AG04450 (cell line): ENCODE measurements around the gene SLC9A2. TPM values are rescaled to one million over a fixed set of nuclear protein-coding genes. Genes with fewer than 3 reads are reported as not detected.

Experiments used
- CTCF ChIA-PET: fragments of 300-600, 350-600 bp; formaldehyde crosslinking; extraction: SDS; loops from one replicate; lab custom pipeline; 2022; ENCODE audit warnings: antibody characterized with exemption, inconsistent platforms; lab: Charles Lee
- POLR2A ChIA-PET: fragments of 350-600 bp; formaldehyde crosslinking; extraction: SDS; loops from one replicate; lab custom pipeline; 2021; ENCODE audit warnings: antibody characterized with exemption, inconsistent platforms; lab: Yijun Ruan, JAX
- DNase-seq: peaks from one replicate; pipeline ENCODE4 v3.0.0-alpha.2; 2011; ENCODE audit warnings: low read depth, low spot score
- H3K27ac ChIP-seq: one replicate; pipeline ENCODE4 v1.5.1; 2012; ENCODE audit warnings: low read depth, low read length, control low read depth
- H3K27me3 ChIP-seq: one replicate; pipeline ENCODE4 v1.6.0; 2012; ENCODE audit warnings: low read length; ENCODE audit not compliant: control insufficient read depth, insufficient read depth
- H3K4me3 ChIP-seq: 2 replicates; pipeline ENCODE4 v1.5.1; 2011; ENCODE audit warnings: mild to moderate bottlenecking, low read depth, low read length, control low read depth
- H3K9me3 ChIP-seq: 2 replicates; pipeline ENCODE4 v1.5.1; 2012; ENCODE audit warnings: low read length; ENCODE audit not compliant: control insufficient read depth, insufficient read depth
- polyA plus RNA-seq: library from polyadenylated mRNA; depleted of rRNA; stranded (reverse); fragments of >200 nt; gene quantifications from 2 replicates; pipeline ENCODE4 v1.2.3, GENCODE V29; 2011
- TF ChIP-seq, protein P1 (sequence below): IDR thresholded peaks from 2 replicates; pipeline ENCODE4 v1.5.1; 2011; ENCODE audit warnings: low read depth, low read length, control low read depth, inconsistent platforms

Gene SLC9A2
- polyA plus RNA-seq, 1 experiment, result not detected

DNA sequence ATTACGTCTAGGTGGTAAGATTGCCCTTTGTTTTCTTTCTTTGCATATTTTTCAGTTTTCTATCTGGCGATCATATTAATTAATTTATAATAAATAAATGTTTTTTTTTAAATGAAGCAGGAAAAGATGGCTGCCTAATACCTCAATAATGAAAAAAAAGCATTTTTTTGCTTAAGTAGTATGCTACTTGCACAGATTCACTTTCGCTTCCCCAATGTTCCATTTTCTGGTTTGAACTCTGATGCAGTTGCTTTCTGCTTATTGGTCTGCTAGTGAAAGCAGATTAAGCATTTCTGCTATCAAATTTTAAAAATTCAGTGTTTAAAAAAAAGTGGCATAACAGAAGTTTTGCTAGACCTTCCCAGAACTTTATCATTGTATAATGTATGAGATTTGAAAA, 130.6 kb downstream of the SLC9A2 start:
- ChIA-PET CTCF (interaction anchor here (4.1 to 6.7 kb wide), 2 partner anchors 8 to 56 kb away, joined by 58 to 189 read pairs; no protein-coding TSS in a partner anchor), POLR2A (no interaction called here)
- TF ChIP-seq, protein P1, sequence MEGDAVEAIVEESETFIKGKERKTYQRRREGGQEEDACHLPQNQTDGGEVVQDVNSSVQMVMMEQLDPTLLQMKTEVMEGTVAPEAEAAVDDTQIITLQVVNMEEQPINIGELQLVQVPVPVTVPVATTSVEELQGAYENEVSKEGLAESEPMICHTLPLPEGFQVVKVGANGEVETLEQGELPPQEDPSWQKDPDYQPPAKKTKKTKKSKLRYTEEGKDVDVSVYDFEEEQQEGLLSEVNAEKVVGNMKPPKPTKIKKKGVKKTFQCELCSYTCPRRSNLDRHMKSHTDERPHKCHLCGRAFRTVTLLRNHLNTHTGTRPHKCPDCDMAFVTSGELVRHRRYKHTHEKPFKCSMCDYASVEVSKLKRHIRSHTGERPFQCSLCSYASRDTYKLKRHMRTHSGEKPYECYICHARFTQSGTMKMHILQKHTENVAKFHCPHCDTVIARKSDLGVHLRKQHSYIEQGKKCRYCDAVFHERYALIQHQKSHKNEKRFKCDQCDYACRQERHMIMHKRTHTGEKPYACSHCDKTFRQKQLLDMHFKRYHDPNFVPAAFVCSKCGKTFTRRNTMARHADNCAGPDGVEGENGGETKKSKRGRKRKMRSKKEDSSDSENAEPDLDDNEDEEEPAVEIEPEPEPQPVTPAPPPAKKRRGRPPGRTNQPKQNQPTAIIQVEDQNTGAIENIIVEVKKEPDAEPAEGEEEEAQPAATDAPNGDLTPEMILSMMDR, result no peak
- DNase-seq, result no peak
- no peaks in the 10 kb centered on the region for H3K27me3 ChIP-seq
- no peak overlapping the region for H3K27ac ChIP-seq
- no peaks in the 10 kb centered on the region for H3K9me3 ChIP-seq
- no peak overlapping the region for H3K4me3 ChIP-seq

DNA sequence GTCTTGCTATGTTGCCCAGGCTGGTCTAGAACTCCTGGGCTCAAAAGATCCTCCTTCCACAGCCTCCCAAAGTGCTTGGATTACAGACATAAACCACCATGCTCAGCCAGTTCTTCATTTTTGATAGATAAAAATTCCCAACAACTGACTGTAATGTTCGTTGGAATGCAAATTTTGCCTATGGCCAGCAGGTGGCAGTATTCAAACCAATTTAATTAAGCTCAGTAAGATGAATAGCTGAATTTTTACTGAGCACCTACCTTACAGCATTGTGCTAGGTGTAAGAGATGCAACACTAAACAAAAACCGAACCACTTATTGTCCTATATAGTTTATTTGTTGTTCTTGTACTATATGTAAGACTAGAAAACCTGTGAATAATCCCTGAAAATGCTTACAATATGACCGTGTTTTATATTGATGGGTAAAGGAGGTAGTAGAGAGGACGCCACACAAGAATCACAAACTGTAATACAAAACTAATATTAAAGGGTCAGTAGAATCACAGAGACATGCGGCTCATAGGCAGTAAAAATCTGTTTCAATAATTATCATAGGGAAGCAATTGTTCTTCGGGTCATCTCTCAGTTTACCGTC, 134.3 kb downstream of the SLC9A2 start:
- Histone ChIP-seq H3K9me3 (no peaks in the 10 kb centered on the region), H3K4me3 (no peak overlapping the region), H3K27me3 (no peaks in the 10 kb centered on the region), H3K27ac (no peak overlapping the region)
- no peak for DNase-seq
- POLR2A ChIA-PET, result no interaction called here
- TF ChIP-seq, protein P1, result peak; percentile 74
- CTCF ChIA-PET, result interaction anchor here (0.5 to 6.7 kb wide), 30 partner anchors 8 to 795 kb away, joined by 3 to 189 read pairs (median 6); partner anchors contain the start of gene TMEM182

DNA sequence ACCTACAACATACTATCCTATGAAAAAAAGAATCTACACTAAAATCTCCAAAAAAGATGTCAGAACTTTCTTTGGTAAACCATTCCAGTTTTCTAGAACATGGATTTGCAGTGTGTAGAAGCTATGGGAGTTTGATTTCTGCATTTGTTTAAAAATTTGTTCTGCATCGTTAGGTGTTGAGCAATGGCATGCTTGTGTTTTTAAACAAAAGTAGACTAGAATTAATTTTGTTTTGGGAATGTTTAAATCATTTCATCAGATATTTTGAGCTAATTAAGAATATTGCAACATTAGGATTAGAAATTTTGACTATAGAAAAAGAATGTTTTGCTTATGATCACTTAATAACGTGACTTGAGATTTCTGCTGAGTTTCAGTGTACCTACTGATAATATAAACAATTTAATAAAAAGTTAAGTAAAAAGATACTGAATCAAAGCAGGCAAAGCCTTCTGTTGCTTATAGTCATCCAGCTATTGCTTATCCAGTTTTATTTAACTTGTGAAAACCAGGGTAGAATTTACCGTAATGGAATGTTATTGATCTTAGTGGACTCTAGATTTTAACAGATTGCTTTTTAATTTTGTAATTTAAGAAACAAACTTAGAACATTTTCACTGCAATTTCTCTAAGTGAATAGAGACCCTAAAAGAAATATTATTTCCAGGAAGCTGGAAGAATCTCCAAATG, 135.2 kb downstream of the SLC9A2 start:
- CTCF ChIA-PET, result interaction anchor here (0.7 to 6.7 kb wide), 13 partner anchors 9 to 61 kb away, joined by 3 to 189 read pairs (median 12); partner anchors contain the start of gene TMEM182
- POLR2A ChIA-PET, result no interaction called here

DNA sequence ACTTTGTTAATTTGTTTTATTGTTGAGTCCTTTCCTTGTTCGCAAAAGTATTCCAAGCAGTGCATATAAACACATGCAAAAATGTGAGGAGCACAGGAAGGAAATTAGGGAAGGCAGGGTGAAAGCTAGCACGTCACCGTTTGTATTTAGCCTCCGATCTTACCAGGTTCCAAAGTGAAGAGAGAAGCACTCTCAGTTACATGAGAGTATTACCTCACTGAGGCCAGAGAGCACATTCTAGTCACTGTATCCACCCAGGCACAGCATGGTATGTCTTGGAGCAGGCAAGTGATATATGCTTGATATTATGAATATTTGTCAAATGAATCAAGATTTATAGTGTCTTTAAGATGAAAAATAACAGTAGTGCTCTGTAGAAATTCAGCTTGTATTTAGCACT, 135.9 kb downstream of the SLC9A2 start:
- no peak for DNase-seq
- H3K4me3 ChIP-seq, result no peak overlapping the region
- ChIA-PET CTCF (interaction anchor here (1.4 to 6.7 kb wide), 6 partner anchors 10 to 61 kb away, joined by 3 to 189 read pairs (median 85); partner anchors contain the start of gene TMEM182), POLR2A (no interaction called here)
- no peaks in the 10 kb centered on the region for H3K27me3 ChIP-seq
- H3K27ac ChIP-seq, result no peak overlapping the region
- no peaks in the 10 kb centered on the region for H3K9me3 ChIP-seq
- TF ChIP-seq, protein P1, result no peak

More for the DNA sequence above, 135.2 kb downstream of the SLC9A2 start:
- TF ChIP-seq, protein P1, result no peak
- no peaks in the 10 kb centered on the region for H3K9me3 ChIP-seq
- no peak overlapping the region for H3K4me3 ChIP-seq
- H3K27me3 ChIP-seq, result no peaks in the 10 kb centered on the region
- no peak for DNase-seq
- H3K27ac ChIP-seq, result no peak overlapping the region

DNA sequence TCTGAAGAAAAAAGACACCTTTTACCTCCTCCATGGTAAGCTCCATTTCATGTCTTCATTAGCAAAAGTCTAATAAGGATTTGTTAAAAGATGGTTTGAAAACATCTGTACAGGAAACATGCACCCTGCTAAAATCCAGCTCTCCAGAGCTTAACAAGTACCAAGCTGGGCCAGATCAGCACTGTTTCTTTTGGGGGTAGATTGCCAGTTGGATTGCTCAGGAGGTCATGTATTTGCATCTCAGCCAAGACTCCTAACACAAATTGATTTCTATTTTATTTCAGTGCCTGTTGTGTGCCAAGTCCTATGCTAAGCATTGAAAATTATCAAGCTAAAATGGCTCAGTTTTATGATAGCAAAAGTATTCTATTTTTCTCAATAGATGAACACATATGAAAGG, 139.1 kb downstream of the SLC9A2 start:
- H3K4me3 ChIP-seq, result no peak overlapping the region
- no peaks in the 10 kb centered on the region for H3K9me3 ChIP-seq
- TF ChIP-seq, protein P1, result no peak
- ChIA-PET POLR2A (no interaction called here), CTCF (interaction anchor here (1.0 to 1.5 kb wide), 5 partner anchors 11 to 83 kb away, joined by 3 to 10 read pairs (median 3); a partner anchor contains a TSS)
- H3K27me3 ChIP-seq, result no peaks in the 10 kb centered on the region
- no peak for DNase-seq
- no peak overlapping the region for H3K27ac ChIP-seq
